ENCODE measurements around the gene SLC6A14. TPM values are rescaled to one million over a fixed set of nuclear protein-coding genes. Genes with fewer than 3 reads are reported as not detected.

SLC6A14 gene
- total and polyA plus RNA-seq, 9 donors, result 0.18 to 0.46 TPM; not detected in 7

- no peak for DNase-seq
- WGBS, 3 donors, result 74 to 82% (median 80%) methylated on average over 1 of the region's 1 CpG
- Histone ChIP-seq H3K9me3 (no peaks in the 10 kb centered on the region), H3K27ac (no peak overlapping the region), H3K27me3 (no peaks in the 10 kb centered on the region), H3K4me3 (no peak overlapping the region), H3K36me3 (no peaks in the 10 kb centered on the region), H3K4me1 (ENCODE audit: insufficient read depth) (no peaks in the 10 kb centered on the region)
- intact Hi-C loops (cut with DNase I), result no loop called here
- TF ChIP-seq, protein P1, sequence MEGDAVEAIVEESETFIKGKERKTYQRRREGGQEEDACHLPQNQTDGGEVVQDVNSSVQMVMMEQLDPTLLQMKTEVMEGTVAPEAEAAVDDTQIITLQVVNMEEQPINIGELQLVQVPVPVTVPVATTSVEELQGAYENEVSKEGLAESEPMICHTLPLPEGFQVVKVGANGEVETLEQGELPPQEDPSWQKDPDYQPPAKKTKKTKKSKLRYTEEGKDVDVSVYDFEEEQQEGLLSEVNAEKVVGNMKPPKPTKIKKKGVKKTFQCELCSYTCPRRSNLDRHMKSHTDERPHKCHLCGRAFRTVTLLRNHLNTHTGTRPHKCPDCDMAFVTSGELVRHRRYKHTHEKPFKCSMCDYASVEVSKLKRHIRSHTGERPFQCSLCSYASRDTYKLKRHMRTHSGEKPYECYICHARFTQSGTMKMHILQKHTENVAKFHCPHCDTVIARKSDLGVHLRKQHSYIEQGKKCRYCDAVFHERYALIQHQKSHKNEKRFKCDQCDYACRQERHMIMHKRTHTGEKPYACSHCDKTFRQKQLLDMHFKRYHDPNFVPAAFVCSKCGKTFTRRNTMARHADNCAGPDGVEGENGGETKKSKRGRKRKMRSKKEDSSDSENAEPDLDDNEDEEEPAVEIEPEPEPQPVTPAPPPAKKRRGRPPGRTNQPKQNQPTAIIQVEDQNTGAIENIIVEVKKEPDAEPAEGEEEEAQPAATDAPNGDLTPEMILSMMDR (IDR thresholded peaks at IDR 0.05), result no peak
- TF ChIP-seq POLR2A (IDR thresholded peaks at IDR 0.05) (no peak), EP300 (IDR thresholded peaks at IDR 0.05) (no peak)
These were observed 19.2 kb upstream of the SLC6A14 start for GRCh38 chrX:116417214-116417613.

DNA sequence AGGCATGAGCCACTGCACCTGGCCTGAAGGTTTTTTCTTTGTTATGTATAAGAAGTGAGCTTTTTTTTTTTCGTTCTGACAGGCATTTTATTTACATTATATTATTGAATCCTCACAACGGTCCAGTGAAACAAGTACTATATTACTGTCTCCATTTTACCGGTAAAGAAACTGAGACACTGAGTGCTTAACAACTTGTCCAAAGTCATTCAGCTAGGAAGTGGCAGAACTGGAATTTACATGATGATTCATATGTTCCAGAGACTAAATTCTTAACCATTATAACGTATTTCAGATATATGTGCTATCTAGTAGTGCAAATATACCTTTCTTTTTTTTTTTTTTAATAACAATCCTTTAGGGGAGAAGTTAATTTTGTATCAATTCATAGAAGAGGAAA lies 18.4 kb upstream of the SLC6A14 start:
- intact Hi-C loops (cut with DNase I), result no loop called here
- no peak for TF ChIP-seq POLR2A (IDR thresholded peaks at IDR 0.05)
- no peak for TF ChIP-seq EP300 (IDR thresholded peaks at IDR 0.05)
- TF ChIP-seq, protein P1 (IDR thresholded peaks at IDR 0.05), result no peak
- DNase-seq, result no peak
- WGBS, 3 donors, result 52 to 64% (median 53%) methylated on average over 4 of the region's 4 CpGs
- Histone ChIP-seq H3K4me1 (ENCODE audit: insufficient read depth) (no peaks in the 10 kb centered on the region), H3K9me3 (no peaks in the 10 kb centered on the region), H3K36me3 (no peaks in the 10 kb centered on the region), H3K27ac (no peak overlapping the region), H3K4me3 (no peak overlapping the region), H3K27me3 (no peaks in the 10 kb centered on the region)

DNA sequence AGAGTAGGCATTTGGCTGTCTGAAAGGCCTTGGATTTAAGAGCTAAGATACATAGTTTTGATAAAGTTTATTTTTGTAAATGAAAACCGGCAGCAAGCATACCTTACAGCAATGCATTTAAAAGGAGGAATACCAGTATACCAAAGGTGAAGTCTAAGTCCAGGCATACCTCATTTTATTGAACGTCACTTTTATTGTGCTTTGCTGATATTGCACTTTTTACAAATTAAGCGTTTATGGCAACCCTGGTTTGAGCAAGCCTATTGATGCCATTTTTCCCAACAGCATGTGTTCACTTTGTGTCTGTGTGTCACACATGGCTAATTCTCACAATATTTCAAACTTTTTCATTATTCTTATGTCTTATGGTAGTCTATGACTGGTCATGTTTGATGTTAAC lies 8.4 kb upstream of the SLC6A14 start:
- Histone ChIP-seq H3K27ac (no peak overlapping the region), H3K36me3 (no peaks in the 10 kb centered on the region), H3K27me3 (no peaks in the 10 kb centered on the region), H3K4me1 (ENCODE audit: insufficient read depth) (no peaks in the 10 kb centered on the region), H3K4me3 (no peak overlapping the region), H3K9me3 (no peaks in the 10 kb centered on the region)
- WGBS, 3 donors, result 75 to 79% (median 77%) methylated on average over 3 of the region's 3 CpGs
- intact Hi-C loops (cut with DNase I), result no loop called here
- TF ChIP-seq, protein P1 (IDR thresholded peaks at IDR 0.05), result no peak
- TF ChIP-seq POLR2A (IDR thresholded peaks at IDR 0.05) (no peak), EP300 (IDR thresholded peaks at IDR 0.05) (no peak)
- no peak for DNase-seq

DNA sequence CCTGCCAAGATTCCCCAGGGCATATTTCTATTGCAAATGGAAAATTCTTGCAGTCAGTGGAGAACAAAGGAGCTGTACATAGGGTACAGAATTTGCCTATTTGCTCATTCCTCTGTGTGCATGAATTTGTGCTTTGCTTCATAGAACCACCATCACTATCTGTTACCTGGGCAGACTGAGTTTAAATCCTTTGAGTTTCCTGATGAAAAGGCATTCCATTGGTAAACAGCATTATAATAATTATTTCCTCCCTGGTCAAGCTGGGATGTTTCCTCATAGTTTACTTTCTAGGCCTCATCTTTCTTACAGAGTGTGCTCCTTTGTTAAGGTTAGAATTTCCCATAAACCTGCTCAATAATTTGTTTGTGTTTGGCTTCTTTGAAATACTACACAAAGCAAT lies 809 bp upstream of the SLC6A14 start:
- no peak overlapping the region for H3K4me3 ChIP-seq
- no peaks in the 10 kb centered on the region for H3K27me3 ChIP-seq
- no peak overlapping the region for H3K27ac ChIP-seq
- intact Hi-C loops (cut with DNase I), result no loop called here
- no peaks in the 10 kb centered on the region for H3K4me1 ChIP-seq (ENCODE audit: insufficient read depth)
- no peaks in the 10 kb centered on the region for H3K9me3 ChIP-seq
- TF ChIP-seq POLR2A (IDR thresholded peaks at IDR 0.05) (no peak), EP300 (IDR thresholded peaks at IDR 0.05) (no peak)
- DNase-seq, result no peak
- no peaks in the 10 kb centered on the region for H3K36me3 ChIP-seq

DNA sequence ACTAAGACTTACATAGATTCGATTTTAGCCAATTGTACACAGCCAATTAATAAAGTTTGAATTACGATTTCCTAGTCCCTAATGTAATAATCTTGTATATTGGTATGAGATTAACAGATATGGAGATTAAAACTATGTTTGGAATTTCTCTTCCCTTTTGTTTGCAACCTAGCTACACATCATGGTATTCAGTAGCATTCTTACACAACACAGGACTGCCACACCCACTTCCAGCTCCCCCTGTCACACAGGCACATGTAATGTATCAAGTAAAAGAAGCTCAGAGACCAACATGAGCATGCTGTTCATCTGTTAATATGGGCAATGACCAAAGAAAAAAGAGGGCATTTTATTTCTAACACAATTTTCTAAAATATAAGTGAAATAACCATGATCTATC lies 12.8 kb downstream of the SLC6A14 start:
- intact Hi-C loops (cut with DNase I), result no loop called here
- WGBS, 3 donors, result 47 to 57% (median 52%) methylated on average over 2 of the region's 2 CpGs

More for the DNA sequence above, 12.8 kb downstream of the SLC6A14 start:
- no peaks in the 10 kb centered on the region for H3K4me1 ChIP-seq (ENCODE audit: insufficient read depth)
- H3K4me3 ChIP-seq, result no peak overlapping the region
- TF ChIP-seq, protein P1 (IDR thresholded peaks at IDR 0.05), result no peak
- DNase-seq, result no peak
- H3K27me3 ChIP-seq, result no peaks in the 10 kb centered on the region
- no peaks in the 10 kb centered on the region for H3K9me3 ChIP-seq
- H3K36me3 ChIP-seq, result no peaks in the 10 kb centered on the region
- H3K27ac ChIP-seq, result no peak overlapping the region
